Type B pancreatic cell (in vitro differentiated cells): ENCODE measurements around the gene SNAP25. TPM values are rescaled to one million over a fixed set of nuclear protein-coding genes. Genes with fewer than 3 reads are reported as not detected.

Experiments
- DNase-seq: peaks from one replicate; pipeline ENCODE4 v3.0.0; 2021; ENCODE audit warnings: mixed read lengths; ENCODE audit not compliant: unreplicated experiment; ENCODE audit errors: extremely low spot score
- H3K27ac Mint-ChIP-seq: 2 replicates; pipeline ENCODE4 v1.8.0; 2021; ENCODE audit warnings: mild to moderate bottlenecking, mixed read lengths
- H3K27me3 Mint-ChIP-seq: 2 replicates; pipeline ENCODE4 v1.8.0; 2021; ENCODE audit warnings: mixed read lengths
- H3K36me3 Mint-ChIP-seq: 2 replicates; pipeline ENCODE4 v1.8.0; 2021; ENCODE audit warnings: mixed read lengths
- H3K4me1 Mint-ChIP-seq: one replicate; pipeline ENCODE4 v1.8.0; 2021; ENCODE audit warnings: mixed read lengths; ENCODE audit not compliant: unreplicated experiment
- H3K4me3 Mint-ChIP-seq: 2 replicates; pipeline ENCODE4 v1.8.0; 2021; ENCODE audit warnings: mild to moderate bottlenecking, mixed read lengths
- H3K9me3 Mint-ChIP-seq: 2 replicates; pipeline ENCODE4 v1.8.0; 2021; ENCODE audit warnings: mixed read lengths
- long read RNA-seq: library from polyadenylated mRNA; unstranded; transcript quantifications from one replicate; pipeline ENCODE4 v2.0.0, GENCODE V29; 2020
- total RNA-seq: library from RNA; stranded (reverse); gene quantifications from 2 replicates; pipeline ENCODE4 v1.2.1, GENCODE V29; 2021; ENCODE audit warnings: low replicate concordance
- TF ChIP-seq, protein P1 (sequence below): fragments of 200-600 bp; sonication (generic); conservative IDR thresholded peaks from 2 replicates; pipeline ENCODE4 v1.5.0; 2021; ENCODE audit warnings: antibody characterized with exemption, mild to moderate bottlenecking

SNAP25 gene
- total RNA-seq, result 8.1 and 12.5 TPM in 2 replicates
- long read RNA-seq, transcript SNAP25-201 (8 exons, 2,053 nt), result major isoform, 18 of 52 reads
- long read RNA-seq, transcript SNAP25-202 (8 exons, 2,050 nt), result minor isoform, 17 of 52 reads
- long read RNA-seq, partial matches to known transcripts, result 4 of 52 reads
- long read RNA-seq, other reads (novel, unspliced or antisense), result 13 of 52 reads

DNA sequence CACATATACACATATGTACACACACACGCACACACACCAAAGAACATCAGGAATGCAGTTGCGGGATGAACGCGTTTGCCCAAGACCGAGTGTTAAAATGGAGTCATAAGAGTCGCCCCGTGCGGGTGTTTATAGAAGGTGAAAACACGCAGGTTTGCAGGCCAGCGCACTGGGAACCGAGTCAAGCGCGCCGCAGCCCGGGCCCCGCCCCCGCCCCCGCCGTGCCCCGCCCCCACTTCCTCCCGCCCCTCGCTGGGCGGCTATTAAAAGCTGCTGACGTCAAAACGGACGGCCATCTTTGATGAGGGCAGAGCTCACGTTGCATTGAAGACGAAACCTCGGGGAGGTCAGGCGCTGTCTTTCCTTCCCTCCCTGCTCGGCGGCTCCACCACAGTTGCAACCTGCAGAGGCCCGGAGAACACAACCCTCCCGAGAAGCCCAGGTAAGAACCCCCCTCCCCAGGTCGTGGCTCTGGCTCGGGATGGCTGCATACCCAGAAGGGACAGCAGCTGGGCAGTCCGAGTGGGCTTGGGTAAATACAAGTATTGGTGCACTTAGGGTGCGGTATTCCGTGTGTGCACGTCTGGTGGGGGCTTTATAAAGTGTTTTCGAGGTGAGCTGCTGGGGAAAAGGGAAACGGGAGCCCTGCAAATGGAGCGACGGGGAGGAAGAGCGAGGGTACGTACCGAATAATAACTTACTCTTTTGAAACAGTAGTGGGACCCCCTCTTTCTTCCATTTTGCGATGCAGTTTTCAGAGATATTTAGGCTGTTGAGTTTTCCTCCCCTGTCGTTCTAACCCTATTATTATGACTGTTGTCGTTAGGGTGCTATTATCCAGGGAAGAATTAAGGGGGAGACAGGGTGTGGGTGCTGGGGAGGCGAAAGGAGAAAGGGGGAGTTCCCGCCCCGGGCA is at the start of gene SNAP25:
Gene SNAP25, plus strand, starts transcription at position 295 of the 916 bp plus-strand sequence. CDS start 56,662 bp downstream, outside the sequence.
- peaks cover 16% of the 10 kb centered on the region for H3K4me1 Mint-ChIP-seq
- peaks cover 47% of the 10 kb centered on the region for H3K27me3 Mint-ChIP-seq

DNA sequence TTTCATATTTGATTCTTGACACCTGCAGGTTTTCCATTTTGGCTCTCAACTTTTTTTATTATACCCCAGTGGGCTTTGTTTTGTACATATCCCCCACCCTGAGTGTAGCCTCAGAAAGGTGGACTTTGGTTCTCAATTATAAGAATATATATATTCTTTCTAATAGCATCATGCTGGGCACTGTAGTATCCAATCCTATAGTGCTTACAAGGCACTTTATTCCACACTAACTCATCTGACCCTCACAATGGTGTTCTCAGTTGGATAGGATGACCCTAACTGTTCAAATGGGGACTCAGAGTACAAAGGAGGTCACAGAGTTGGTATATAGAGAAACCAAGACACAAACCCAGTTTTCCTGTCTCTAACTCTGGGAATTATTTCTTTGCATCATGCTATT is 48.9 kb upstream of the SNAP25 start:
- Mint-ChIP-seq H3K36me3 (no peaks in the 10 kb centered on the region), H3K4me1 (peaks cover 6% of the 10 kb centered on the region), H3K9me3 (peaks cover 5% of the 10 kb centered on the region), H3K27ac (no peak overlapping the region), H3K27me3 (peaks cover 45% of the 10 kb centered on the region), H3K4me3 (no peak overlapping the region)
- TF ChIP-seq, protein P1, sequence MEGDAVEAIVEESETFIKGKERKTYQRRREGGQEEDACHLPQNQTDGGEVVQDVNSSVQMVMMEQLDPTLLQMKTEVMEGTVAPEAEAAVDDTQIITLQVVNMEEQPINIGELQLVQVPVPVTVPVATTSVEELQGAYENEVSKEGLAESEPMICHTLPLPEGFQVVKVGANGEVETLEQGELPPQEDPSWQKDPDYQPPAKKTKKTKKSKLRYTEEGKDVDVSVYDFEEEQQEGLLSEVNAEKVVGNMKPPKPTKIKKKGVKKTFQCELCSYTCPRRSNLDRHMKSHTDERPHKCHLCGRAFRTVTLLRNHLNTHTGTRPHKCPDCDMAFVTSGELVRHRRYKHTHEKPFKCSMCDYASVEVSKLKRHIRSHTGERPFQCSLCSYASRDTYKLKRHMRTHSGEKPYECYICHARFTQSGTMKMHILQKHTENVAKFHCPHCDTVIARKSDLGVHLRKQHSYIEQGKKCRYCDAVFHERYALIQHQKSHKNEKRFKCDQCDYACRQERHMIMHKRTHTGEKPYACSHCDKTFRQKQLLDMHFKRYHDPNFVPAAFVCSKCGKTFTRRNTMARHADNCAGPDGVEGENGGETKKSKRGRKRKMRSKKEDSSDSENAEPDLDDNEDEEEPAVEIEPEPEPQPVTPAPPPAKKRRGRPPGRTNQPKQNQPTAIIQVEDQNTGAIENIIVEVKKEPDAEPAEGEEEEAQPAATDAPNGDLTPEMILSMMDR, result no peak
- DNase-seq, result no peak

More for the DNA sequence above, at the start of gene SNAP25:
- Mint-ChIP-seq H3K4me3 (peak within 1 kb of the TSS; percentile 88), H3K9me3 (no peaks in the 10 kb centered on the region), H3K36me3 (no peaks in the 10 kb centered on the region), H3K27ac (peak within 1 kb of the TSS; percentile 79)
- peak; percentile 84 for DNase-seq
- TF ChIP-seq, protein P1, result no peak

DNA sequence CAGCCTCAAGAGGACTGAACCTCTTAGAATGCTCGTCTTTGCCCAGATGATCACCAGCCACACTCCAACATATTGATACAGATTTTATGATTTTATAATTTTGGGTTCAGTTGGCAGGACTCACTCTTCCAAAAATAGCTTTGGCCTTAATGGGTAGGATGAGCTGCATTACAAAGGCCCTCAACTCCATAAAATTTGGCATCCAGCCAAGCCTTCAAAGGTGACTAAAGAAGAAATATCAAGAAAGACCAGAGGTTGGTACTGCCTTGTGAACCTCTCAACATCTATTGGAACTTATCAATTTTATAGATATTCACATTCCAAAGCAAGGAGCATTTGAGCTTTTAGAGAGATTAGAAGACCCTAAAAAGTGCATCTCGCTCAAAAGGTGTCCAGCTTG is 48.4 kb upstream of the SNAP25 start:
- Mint-ChIP-seq H3K4me3 (no peak overlapping the region), H3K27me3 (peaks cover 46% of the 10 kb centered on the region), H3K4me1 (peaks cover 6% of the 10 kb centered on the region), H3K9me3 (peaks cover 5% of the 10 kb centered on the region), H3K36me3 (no peaks in the 10 kb centered on the region), H3K27ac (no peak overlapping the region)
- TF ChIP-seq, protein P1, result no peak
- DNase-seq, result no peak

DNA sequence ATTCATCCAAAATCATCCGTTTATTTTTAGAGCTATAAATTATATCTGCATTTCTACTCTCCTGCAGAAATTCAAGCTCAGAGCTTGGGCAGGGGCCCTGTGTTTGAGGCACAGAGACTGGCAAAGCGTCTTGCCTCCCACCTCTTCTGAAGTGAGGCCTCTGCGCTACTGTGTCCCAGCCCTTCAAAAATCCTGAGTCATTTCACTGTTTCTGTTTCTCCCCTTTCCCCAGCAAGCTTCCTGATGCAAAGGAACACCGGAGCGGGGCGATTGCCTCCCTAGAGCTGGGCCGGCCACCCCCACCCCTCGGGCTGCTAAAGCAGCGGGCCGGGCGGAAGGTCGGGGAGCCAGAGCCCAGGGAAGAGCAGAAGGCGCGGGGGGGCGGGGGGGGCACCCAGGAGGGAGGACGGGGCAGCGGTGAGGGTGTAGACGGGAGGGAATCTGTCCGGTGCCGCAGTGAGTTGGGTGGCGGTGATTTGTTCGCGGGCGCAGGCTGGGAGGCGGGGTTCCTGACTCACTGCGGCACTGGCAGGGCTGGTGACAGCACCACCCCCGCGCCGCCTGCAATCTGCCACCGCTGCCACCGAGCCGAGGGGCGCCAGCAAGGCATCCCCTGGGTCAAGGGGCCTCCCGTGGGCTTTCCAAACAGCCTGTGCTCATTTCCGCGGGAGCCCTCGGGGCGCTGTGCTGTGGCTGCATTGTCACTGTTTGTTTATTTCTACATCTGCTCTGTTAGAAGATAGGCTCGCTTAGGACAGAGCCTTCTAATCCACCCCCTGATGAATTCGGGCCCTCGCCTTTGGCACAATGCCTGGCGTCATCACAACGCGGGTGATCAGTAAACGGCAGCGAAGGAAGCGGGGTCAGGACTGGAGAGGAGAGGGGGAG is 46.5 kb upstream of the SNAP25 start:
- H3K4me3 Mint-ChIP-seq, result peak overlapping the region; percentile 91
- peak overlapping the region; percentile 60 for H3K27ac Mint-ChIP-seq
- H3K4me1 Mint-ChIP-seq, result peaks cover 6% of the 10 kb centered on the region
- TF ChIP-seq, protein P1, result no peak
- H3K27me3 Mint-ChIP-seq, result peaks cover 49% of the 10 kb centered on the region
- peak; percentile 72 for DNase-seq
- H3K36me3 Mint-ChIP-seq, result no peaks in the 10 kb centered on the region
- peaks cover 5% of the 10 kb centered on the region for H3K9me3 Mint-ChIP-seq

DNA sequence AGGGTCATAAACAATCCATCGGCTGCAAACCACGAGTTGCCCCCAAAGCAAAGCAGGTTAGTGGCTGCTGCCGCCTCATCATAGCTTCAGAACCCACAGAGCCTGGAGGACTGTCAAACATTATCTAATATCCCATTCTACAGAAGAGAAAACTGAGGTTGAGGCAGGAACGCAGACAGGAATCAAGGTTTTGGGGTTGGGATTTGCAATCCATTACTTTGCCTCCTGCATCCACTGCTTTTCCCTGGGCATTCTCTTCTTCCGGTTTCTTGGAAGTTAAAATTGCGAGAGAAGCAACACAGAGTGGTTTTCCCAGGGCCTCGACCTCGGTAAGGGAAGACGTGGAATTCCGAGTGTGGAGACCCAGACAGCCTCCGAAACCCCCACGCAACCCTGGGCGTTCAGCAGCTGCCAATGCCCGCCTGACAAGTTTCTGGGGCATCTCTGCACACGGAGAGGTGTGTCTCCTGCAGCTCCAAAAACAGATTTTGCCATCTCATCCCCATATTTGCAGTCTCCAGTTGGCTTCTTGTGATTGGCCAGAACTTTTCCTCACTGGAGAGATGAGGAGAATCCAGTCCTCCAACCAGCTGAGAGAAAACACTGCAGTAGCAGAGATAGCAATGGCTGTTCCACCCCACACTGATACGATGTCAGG is 45.5 kb upstream of the SNAP25 start:
- Mint-ChIP-seq H3K4me1 (peaks cover 6% of the 10 kb centered on the region), H3K4me3 (peak overlapping the region; percentile 91), H3K27ac (peak overlapping the region; percentile 60), H3K9me3 (no peaks in the 10 kb centered on the region), H3K36me3 (no peaks in the 10 kb centered on the region), H3K27me3 (peaks cover 48% of the 10 kb centered on the region)
- no peak for DNase-seq
- TF ChIP-seq, protein P1, result no peak
